H1 (cell line): ENCODE results near the gene KMT2A.

Experiments used
- CHD1 ChIP-seq: IDR thresholded peaks from 2 replicates; pipeline ENCODE4 v1.6.1; 2012; ENCODE audit warnings: low read depth, low read length, improper control_type of control experiment
- EZH2 ChIP-seq: fragments of 200-600 bp; sonication (generic); IDR thresholded peaks from 2 replicates; pipeline ENCODE4 v1.7.1; 2012; ENCODE audit warnings: low read depth, mild to moderate bottlenecking, moderate library complexity, low read length, inconsistent platforms; ENCODE audit not compliant: severe bottlenecking
- KDM1A ChIP-seq: fragments of 200-600, 300-600 bp; sonication (generic); IDR thresholded peaks from 2 replicates; pipeline ENCODE4 v1.7.1; 2016; ENCODE audit warnings: mild to moderate bottlenecking, low read length, borderline replicate concordance
- KDM5A ChIP-seq: fragments of 200-600 bp; IDR thresholded peaks from 2 replicates; pipeline ENCODE4 v1.7.1; 2012; ENCODE audit warnings: mild to moderate bottlenecking, low read length, inconsistent platforms, mixed read lengths
- POLR2A ChIP-seq, 2 experiments: IDR thresholded peaks; 1 replicate in 1 of 2; 2 replicates in 1 of 2; pipeline ENCODE4 v1.6.1; 2011; ENCODE audit warnings: low read depth in 2 of 2, low read length in 2 of 2, mild to moderate bottlenecking in 2 of 2; ENCODE audit errors: control extremely low read depth in 1 of 2
- RAD21 ChIP-seq, 2 experiments: IDR thresholded peaks in 1 of 2; conservative IDR thresholded peaks in 1 of 2; 2 replicates each; pipeline ENCODE4 v1.6.1; 2011; ENCODE audit warnings: low read depth in 2 of 2, low read length in 2 of 2, improper control_type of control experiment in 1 of 2, inconsistent platforms in 1 of 2, mild to moderate bottlenecking in 1 of 2, moderate library complexity in 1 of 2
- SIN3A ChIP-seq, 2 experiments: IDR thresholded peaks in 1 of 2; conservative IDR thresholded peaks in 1 of 2; 2 replicates each; pipeline ENCODE4 v1.6.1; 2011 to 2012; ENCODE audit warnings: low read length in 2 of 2, improper control_type of control experiment in 1 of 2, low read depth in 1 of 2, mild to moderate bottlenecking in 1 of 2
- SIX5 ChIP-seq: IDR thresholded peaks from 2 replicates; pipeline ENCODE4 v1.6.1; 2011; ENCODE audit warnings: mild to moderate bottlenecking, low read depth, low read length
- SP1 ChIP-seq: IDR thresholded peaks from 2 replicates; pipeline ENCODE4 v1.6.1; 2011; ENCODE audit warnings: low read depth, low read length
- TF ChIP-seq, protein P1 (sequence below), 3 experiments: IDR thresholded peaks; 1 replicate in 2 of 3; 2 replicates in 1 of 3; pipeline versions ENCODE4 v1.5.1 to v1.6.1; 2011; ENCODE audit warnings: low read length in 3 of 3, mild to moderate bottlenecking in 3 of 3, inconsistent platforms in 2 of 3, low read depth in 1 of 3, moderate library complexity in 1 of 3; ENCODE audit not compliant: insufficient read depth in 1 of 3; ENCODE audit errors: control extremely low read depth in 1 of 3
- TF ChIP-seq, protein P2 (sequence below): IDR thresholded peaks from 2 replicates; pipeline ENCODE4 v1.6.1; 2011; ENCODE audit warnings: low read depth, mild to moderate bottlenecking, low read length; ENCODE audit not compliant: insufficient read depth

DNA sequence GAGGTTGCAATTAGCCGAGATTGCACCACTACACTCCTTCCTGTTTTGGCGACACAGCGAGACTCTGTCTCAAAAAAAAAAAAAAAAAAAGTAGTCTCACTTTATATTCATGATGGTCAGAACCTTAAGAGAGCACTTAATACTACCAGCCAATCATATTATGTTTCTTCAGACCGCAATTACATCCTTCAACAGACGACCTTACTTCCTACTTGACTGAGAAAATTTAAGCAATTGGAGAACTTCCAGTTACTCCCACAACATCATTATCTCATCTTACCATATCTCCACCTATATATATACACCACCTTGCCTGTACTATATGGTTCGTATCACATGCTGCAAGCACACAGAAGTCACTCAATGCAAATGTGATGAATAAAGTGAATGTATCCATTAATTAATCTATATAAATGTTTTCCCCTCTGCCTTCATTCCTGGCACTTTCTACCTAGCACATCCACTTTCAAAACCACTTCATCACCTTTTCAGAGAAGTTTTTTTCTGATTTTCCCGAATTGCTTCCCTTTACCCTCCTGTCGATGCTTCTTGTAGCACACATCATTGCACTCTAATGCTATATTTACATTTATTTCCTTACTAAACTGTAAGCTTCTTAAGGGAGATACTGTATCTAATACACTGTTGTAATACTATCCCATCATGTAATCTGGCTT is 21.1 kb upstream of the KMT2A start:
- TF ChIP-seq RAD21 (IDR thresholded peaks at IDR 0.05 in 1 of 2, conservative IDR thresholded peaks at IDR 0.05 in 1 of 2; ENCODE audit: low read depth in 2 of 2, low read length in 2 of 2) (no peak), SIX5 (no peak), SP1 (no peak), SIN3A (conservative IDR thresholded peaks at IDR 0.05 in 1 of 2, IDR thresholded peaks at IDR 0.05 in 1 of 2; ENCODE audit: low read depth in 1 of 2, low read length in 2 of 2) (no peak), EZH2 (no peak), KDM1A (no peak), POLR2A (IDR thresholded peaks at IDR 0.05; ENCODE audit: control extremely low read depth in 1 of 2, low read depth in 2 of 2, low read length in 2 of 2) (no peak), KDM5A (no peak), CHD1 (no peak)
- TF ChIP-seq, protein P1, sequence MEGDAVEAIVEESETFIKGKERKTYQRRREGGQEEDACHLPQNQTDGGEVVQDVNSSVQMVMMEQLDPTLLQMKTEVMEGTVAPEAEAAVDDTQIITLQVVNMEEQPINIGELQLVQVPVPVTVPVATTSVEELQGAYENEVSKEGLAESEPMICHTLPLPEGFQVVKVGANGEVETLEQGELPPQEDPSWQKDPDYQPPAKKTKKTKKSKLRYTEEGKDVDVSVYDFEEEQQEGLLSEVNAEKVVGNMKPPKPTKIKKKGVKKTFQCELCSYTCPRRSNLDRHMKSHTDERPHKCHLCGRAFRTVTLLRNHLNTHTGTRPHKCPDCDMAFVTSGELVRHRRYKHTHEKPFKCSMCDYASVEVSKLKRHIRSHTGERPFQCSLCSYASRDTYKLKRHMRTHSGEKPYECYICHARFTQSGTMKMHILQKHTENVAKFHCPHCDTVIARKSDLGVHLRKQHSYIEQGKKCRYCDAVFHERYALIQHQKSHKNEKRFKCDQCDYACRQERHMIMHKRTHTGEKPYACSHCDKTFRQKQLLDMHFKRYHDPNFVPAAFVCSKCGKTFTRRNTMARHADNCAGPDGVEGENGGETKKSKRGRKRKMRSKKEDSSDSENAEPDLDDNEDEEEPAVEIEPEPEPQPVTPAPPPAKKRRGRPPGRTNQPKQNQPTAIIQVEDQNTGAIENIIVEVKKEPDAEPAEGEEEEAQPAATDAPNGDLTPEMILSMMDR (IDR thresholded peaks at IDR 0.05; ENCODE audit: control extremely low read depth in 1 of 3, insufficient read depth in 1 of 3, low read depth in 1 of 3, low read length in 3 of 3): no peak
- TF ChIP-seq, protein P2, sequence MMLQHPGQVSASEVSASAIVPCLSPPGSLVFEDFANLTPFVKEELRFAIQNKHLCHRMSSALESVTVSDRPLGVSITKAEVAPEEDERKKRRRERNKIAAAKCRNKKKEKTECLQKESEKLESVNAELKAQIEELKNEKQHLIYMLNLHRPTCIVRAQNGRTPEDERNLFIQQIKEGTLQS: no peak
